CD4-positive, alpha-beta T cell (primary cell): Measurements from ENCODE around the gene CBLN1. TPM values are rescaled to one million over a fixed set of nuclear protein-coding genes. Genes with fewer than 3 reads are reported as not detected.

Experiments
- ATAC-seq: fragments of 200-7000 bp; cut with Tn5 transposase; one replicate; pipeline ENCODE4 v1.10.0; 2022; ENCODE audit warnings: mild to moderate bottlenecking; ENCODE audit not compliant: poor library complexity
- CTCF ChIA-PET: fragments of 350-600 bp; sonication (Branson Sonifier 250); formaldehyde crosslinking; loops from one replicate; lab custom pipeline; 2021; ENCODE audit warnings: antibody characterized with exemption, inconsistent platforms; lab: Charles Lee
- POLR2A ChIA-PET: fragments of 350-600 bp; sonication (Branson Sonifier 250); formaldehyde crosslinking; loops from one replicate; lab custom pipeline; 2021; ENCODE audit warnings: antibody characterized with exemption, inconsistent platforms; lab: Charles Lee
- DNase-seq, 14 experiments: peaks; one replicate each; pipeline ENCODE4 v3.0.0-alpha.2; 2013 to 2020; ENCODE audit warnings: mixed read lengths in 2 of 14
- H3K27ac ChIP-seq, 2 donors: one replicate each; pipeline versions ENCODE4 v1.5.1 to v1.7.0; 2013; ENCODE audit warnings: low read length in 2 of 2, low read depth in 1 of 2, mild to moderate bottlenecking in 1 of 2
- H3K27me3 ChIP-seq, 2 experiments: 1 replicate in 1 of 2; 2 replicates in 1 of 2; pipeline versions ENCODE4 v1.6.1 to v1.7.0; 2013; ENCODE audit warnings: low read length in 2 of 2, control low read depth in 1 of 2, mild to moderate bottlenecking in 1 of 2, moderate library complexity in 1 of 2; ENCODE audit not compliant: insufficient read depth in 2 of 2, control insufficient read depth in 1 of 2
- H3K36me3 ChIP-seq: one replicate; pipeline ENCODE4 v1.6.1; 2013; ENCODE audit warnings: low read length, control low read depth; ENCODE audit not compliant: insufficient read depth
- H3K4me1 ChIP-seq: one replicate; pipeline ENCODE4 v1.6.1; 2013; ENCODE audit warnings: low read length, control low read depth; ENCODE audit not compliant: insufficient read depth
- H3K4me3 ChIP-seq: one replicate; pipeline ENCODE4 v1.5.1; 2013; ENCODE audit warnings: mild to moderate bottlenecking, low read length, moderate library complexity
- H3K9me3 ChIP-seq, 2 experiments: 1 replicate in 1 of 2; 2 replicates in 1 of 2; pipeline versions ENCODE4 v1.6.1 to v1.7.0; 2013; ENCODE audit warnings: low read length in 2 of 2, mild to moderate bottlenecking in 2 of 2, control low read depth in 1 of 2, moderate library complexity in 1 of 2; ENCODE audit not compliant: control insufficient read depth in 1 of 2, insufficient read depth in 1 of 2
- H3K27ac Mint-ChIP-seq: one replicate; pipeline ENCODE4 v1.8.0; 2020; ENCODE audit warnings: mixed read lengths
- H3K27me3 Mint-ChIP-seq: one replicate; pipeline ENCODE4 v1.8.0; 2021; ENCODE audit warnings: mixed read lengths
- H3K36me3 Mint-ChIP-seq: one replicate; pipeline ENCODE4 v1.8.0; 2021; ENCODE audit warnings: low read depth, mixed read lengths
- H3K4me1 Mint-ChIP-seq: one replicate; pipeline ENCODE4 v1.8.0; 2021; ENCODE audit warnings: low read depth, mixed read lengths
- H3K4me3 Mint-ChIP-seq: one replicate; pipeline ENCODE4 v1.8.0; 2020; ENCODE audit warnings: mild to moderate bottlenecking, mixed read lengths
- H3K9me3 Mint-ChIP-seq: one replicate; pipeline ENCODE4 v1.8.0; 2020; ENCODE audit warnings: mixed read lengths
- intact Hi-C, 2 experiments: fragments of 100-400 bp; cut with DNase I in 1 of 2; cut with micrococcal nuclease in 1 of 2; formaldehyde crosslinking; loops; one replicate each; pipeline versions ENCODE4 v1.15.1 to v1.9.0; 2023 to 2025; cut with DNase I, micrococcal nuclease
- total RNA-seq, 174 experiments: library from RNA in 2 of 174; stranded (reverse) in 2 of 174; gene quantifications; one replicate each; pipeline ENCODE4 v1.2.3 and lab custom pipeline; 2021 to 2026
- TF ChIP-seq, protein P1 (sequence below): fragments of 200-600 bp; IDR thresholded peaks from one replicate; pipeline ENCODE4 v1.8.0; 2022; ENCODE audit warnings: antibody characterized with exemption, mild to moderate bottlenecking

The CBLN1 gene
- total RNA-seq, 2 experiments from 2014 or later, result not detected

DNA sequence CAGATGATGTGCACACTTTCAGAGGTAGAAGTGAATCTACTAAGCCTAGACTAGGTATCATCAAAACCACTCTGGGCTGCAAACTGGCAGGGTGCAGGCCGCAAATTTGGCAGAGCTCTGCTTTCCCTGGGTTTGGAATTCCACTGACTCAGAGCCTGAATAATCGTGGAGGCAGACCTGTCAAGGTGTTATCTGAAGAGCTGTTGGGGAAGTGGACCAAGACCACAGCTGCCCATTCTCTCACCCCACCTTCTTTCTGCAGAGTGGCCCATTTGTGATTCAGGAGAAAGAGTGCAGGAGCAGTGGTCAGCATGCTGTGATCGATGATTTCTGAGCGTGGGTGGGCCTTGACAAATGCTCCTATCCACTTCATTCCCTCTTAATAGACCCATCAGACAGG is 45.8 kb upstream of the CBLN1 start:
- ChIA-PET POLR2A (no interaction called here), CTCF (no interaction called here)

DNA sequence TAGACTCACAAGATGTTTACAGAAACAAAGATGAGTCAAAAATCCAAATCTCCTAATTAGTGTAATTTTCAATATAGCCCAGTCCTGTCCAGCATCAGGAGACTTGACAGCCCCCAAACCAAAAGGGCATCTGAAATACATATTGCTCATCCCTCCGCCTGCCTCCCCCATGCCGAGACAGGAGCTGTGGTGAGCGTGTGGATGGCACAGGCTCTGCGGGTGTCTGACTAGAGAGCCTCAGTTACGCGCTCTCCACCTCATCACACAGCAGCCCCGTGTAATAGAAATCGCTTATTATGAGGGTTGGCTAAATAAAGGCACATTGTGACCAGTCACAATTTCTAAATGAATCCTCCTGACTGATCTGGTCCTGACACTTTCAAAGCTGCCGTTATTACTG is 43.1 kb upstream of the CBLN1 start:
- Histone ChIP-seq H3K9me3 (no peaks in the 10 kb centered on the region), H3K36me3 (no peaks in the 10 kb centered on the region), H3K4me3 (no peak overlapping the region), H3K27ac (no peak overlapping the region), H3K27me3 (peaks cover 0 to 3% of the 10 kb centered on the region in 2 experiments), H3K4me1 (no peaks in the 10 kb centered on the region)
- ChIA-PET CTCF (no interaction called here), POLR2A (no interaction called here)
- TF ChIP-seq, protein P1, sequence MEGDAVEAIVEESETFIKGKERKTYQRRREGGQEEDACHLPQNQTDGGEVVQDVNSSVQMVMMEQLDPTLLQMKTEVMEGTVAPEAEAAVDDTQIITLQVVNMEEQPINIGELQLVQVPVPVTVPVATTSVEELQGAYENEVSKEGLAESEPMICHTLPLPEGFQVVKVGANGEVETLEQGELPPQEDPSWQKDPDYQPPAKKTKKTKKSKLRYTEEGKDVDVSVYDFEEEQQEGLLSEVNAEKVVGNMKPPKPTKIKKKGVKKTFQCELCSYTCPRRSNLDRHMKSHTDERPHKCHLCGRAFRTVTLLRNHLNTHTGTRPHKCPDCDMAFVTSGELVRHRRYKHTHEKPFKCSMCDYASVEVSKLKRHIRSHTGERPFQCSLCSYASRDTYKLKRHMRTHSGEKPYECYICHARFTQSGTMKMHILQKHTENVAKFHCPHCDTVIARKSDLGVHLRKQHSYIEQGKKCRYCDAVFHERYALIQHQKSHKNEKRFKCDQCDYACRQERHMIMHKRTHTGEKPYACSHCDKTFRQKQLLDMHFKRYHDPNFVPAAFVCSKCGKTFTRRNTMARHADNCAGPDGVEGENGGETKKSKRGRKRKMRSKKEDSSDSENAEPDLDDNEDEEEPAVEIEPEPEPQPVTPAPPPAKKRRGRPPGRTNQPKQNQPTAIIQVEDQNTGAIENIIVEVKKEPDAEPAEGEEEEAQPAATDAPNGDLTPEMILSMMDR, result no peak
- Mint-ChIP-seq H3K4me3 (no peak overlapping the region), H3K36me3 (no peaks in the 10 kb centered on the region), H3K4me1 (no peaks in the 10 kb centered on the region), H3K9me3 (peaks cover 3% of the 10 kb centered on the region), H3K27ac (no peak overlapping the region), H3K27me3 (peaks cover 27% of the 10 kb centered on the region)
- intact Hi-C loops, result no loop called here
- DNase-seq, result no peak
- ATAC-seq, result no peak

More for the DNA sequence above, 45.8 kb upstream of the CBLN1 start:
- H3K9me3 Mint-ChIP-seq, result no peaks in the 10 kb centered on the region
- TF ChIP-seq, protein P1, result no peak
- no peak overlapping the region for H3K4me3 ChIP-seq
- no peak overlapping the region for H3K27ac Mint-ChIP-seq
- DNase-seq, result no peak
- no peaks in the 10 kb centered on the region for H3K4me1 ChIP-seq
- ATAC-seq, result no peak
- H3K4me1 Mint-ChIP-seq, result no peaks in the 10 kb centered on the region
- H3K27ac ChIP-seq, result no peak overlapping the region
- no peak overlapping the region for H3K4me3 Mint-ChIP-seq
- peaks cover 0 to 3% of the 10 kb centered on the region in 2 experiments for H3K27me3 ChIP-seq
- no peaks in the 10 kb centered on the region for H3K36me3 Mint-ChIP-seq
- intact Hi-C loops, result no loop called here
- peaks cover 23% of the 10 kb centered on the region for H3K27me3 Mint-ChIP-seq
- no peaks in the 10 kb centered on the region for H3K36me3 ChIP-seq
- no peaks in the 10 kb centered on the region for H3K9me3 ChIP-seq

DNA sequence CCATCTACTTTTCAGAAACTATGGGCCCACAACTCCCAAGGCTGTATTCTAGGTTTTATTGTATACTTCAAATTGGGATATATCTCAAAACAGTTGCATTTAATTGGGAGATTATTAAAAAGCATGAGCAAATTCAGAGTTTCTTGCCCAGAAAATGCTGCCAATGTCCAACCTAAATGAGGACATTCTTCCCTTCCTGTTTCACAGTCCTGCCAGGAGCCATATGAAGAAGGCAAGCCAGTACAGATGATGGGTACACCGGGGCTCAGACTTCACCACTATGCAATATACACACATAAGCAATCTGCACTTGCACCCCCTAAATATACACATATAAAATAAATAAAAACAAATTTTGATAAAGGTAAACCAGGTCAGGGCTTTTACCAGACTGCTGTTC is 34.0 kb upstream of the CBLN1 start:
- ATAC-seq, result no peak
- intact Hi-C loops, result no loop called here

More for the DNA sequence above, 34.0 kb upstream of the CBLN1 start:
- Mint-ChIP-seq H3K4me3 (no peak overlapping the region), H3K27me3 (peaks cover 27% of the 10 kb centered on the region), H3K4me1 (no peaks in the 10 kb centered on the region), H3K27ac (no peak overlapping the region), H3K9me3 (peaks cover 3% of the 10 kb centered on the region), H3K36me3 (no peaks in the 10 kb centered on the region)
- CTCF ChIA-PET, result no interaction called here
- Histone ChIP-seq H3K4me3 (no peak overlapping the region), H3K4me1 (no peaks in the 10 kb centered on the region), H3K27me3 (peaks cover 0 to 8% of the 10 kb centered on the region in 2 experiments), H3K27ac (no peak overlapping the region), H3K9me3 (peaks cover 0 to 3% of the 10 kb centered on the region in 2 experiments), H3K36me3 (no peaks in the 10 kb centered on the region)
- POLR2A ChIA-PET, result no interaction called here
- TF ChIP-seq, protein P1, result no peak
- no peak for DNase-seq
